Prostate gland (tissue), 2 donors: Measurements from ENCODE around the gene CYP19A1. TPM values are rescaled to one million over a fixed set of nuclear protein-coding genes. Genes with fewer than 3 reads are reported as not detected.

Experiments
- DNase-seq: peaks from one replicate; pipeline ENCODE4 v3.0.0-alpha.2; 2019; ENCODE audit warnings: low spot score
- H3K27ac ChIP-seq, 2 donors: fragments of 200-600 bp; sonication (generic); 2 replicates each; pipeline ENCODE4 v1.5.1; 2017 to 2019
- H3K27me3 ChIP-seq: fragments of 200-600 bp; sonication (generic); replicated peaks from 2 replicates; pipeline ENCODE4 v1.5.1; 2019; ENCODE audit not compliant: insufficient read depth
- H3K36me3 ChIP-seq, 2 donors: fragments of 200-600 bp; sonication (generic); 1 replicate in 1 of 2; 2 replicates in 1 of 2; pipeline versions ENCODE4 v1.5.1 to v1.8.1; 2017 to 2019
- H3K4me1 ChIP-seq: fragments of 200-600 bp; sonication (generic); replicated peaks from 2 replicates; pipeline ENCODE4 v1.5.1; 2019
- H3K4me3 ChIP-seq, 2 donors: fragments of 200-600 bp; sonication (generic); 2 replicates each; pipeline ENCODE4 v1.5.1; 2017 to 2019
- H3K9me3 ChIP-seq: fragments of 200-600 bp; sonication (generic); 2 replicates; pipeline ENCODE4 v1.5.1; 2017
- POLR2A ChIP-seq: fragments of 450-650 bp; IDR thresholded peaks from one replicate; pipeline ENCODE4 v1.6.1; 2016; ENCODE audit warnings: antibody characterized with exemption, mild to moderate bottlenecking
- POLR2AphosphoS5 ChIP-seq: sonication (generic); formaldehyde crosslinking; IDR thresholded peaks from one replicate; pipeline ENCODE4 v1.6.1; 2017; ENCODE audit warnings: antibody characterized with exemption
- WGBS: methylation state at CpG from one replicate; pipeline ENCODE4 v1.1.5; 2018; 5-methylcytosine and 5-hydroxymethylcytosine counted together
- intact Hi-C: fragments of 100-400 bp; cut with DNase I; formaldehyde crosslinking; loops from one replicate; pipeline ENCODE4 v1.14.2; 2022
- total RNA-seq, 2 donors: library from RNA; depleted of rRNA; stranded (reverse); fragments of >200 nt; gene quantifications; one replicate each; pipeline ENCODE4 v1.1.0, GENCODE V29; 2016
- TF ChIP-seq, protein P1 (sequence below), 4 experiments: fragments of 200-600 bp in 2 of 4; fragments of 450-650 bp in 2 of 4; sonication (generic) in 2 of 4; IDR thresholded peaks; 1 replicate in 3 of 4; 2 replicates in 1 of 4; pipeline ENCODE4 v1.5.1; 2016 to 2019; ENCODE audit warnings: antibody characterized with exemption in 4 of 4, mild to moderate bottlenecking in 2 of 4, moderate library complexity in 2 of 4

Gene CYP19A1
- total RNA-seq, 2 donors from 2014 or later = 4.4 TPM; not detected in 1

DNA sequence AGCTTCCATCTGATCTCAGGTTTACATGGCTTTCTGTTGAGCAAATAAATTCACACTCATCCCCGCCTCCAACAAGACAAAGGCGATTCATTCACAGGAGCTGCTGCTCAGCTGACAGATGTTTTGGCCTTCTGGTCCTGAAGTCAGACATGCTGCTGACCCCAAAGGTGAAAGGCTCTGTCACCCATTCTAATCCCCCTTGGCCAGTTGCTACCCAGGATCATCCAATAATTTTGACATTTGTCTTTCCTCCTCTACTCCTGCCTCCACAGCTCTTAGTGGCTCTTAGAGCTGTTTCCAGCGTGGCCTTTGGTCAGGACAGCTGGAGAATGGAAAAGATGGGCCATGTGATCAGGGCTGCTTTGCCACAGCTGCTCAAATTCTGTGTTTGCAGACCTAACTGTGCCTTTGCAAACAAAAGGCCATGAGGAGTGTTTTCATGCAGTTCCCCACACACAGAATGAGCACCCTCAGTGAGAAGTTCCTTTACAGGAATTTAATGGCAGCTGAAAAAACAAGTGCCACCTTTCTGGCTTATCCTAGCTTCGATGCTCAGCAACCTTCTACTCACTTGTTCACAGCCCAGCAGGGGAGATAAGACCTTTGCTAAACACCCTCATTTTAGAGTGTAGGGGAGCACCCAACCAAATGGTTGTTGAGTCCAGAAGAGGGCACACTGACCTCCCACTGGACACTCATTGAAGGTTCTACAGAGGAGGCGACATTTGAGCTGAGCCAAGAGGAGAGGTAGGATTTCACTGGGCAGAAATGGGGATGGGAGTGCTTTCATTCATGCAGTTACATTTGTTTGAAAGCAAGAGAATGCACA, 39.0 kb downstream of the CYP19A1 start:
- TF ChIP-seq POLR2AphosphoS5 = no peak
- TF ChIP-seq, protein P1, sequence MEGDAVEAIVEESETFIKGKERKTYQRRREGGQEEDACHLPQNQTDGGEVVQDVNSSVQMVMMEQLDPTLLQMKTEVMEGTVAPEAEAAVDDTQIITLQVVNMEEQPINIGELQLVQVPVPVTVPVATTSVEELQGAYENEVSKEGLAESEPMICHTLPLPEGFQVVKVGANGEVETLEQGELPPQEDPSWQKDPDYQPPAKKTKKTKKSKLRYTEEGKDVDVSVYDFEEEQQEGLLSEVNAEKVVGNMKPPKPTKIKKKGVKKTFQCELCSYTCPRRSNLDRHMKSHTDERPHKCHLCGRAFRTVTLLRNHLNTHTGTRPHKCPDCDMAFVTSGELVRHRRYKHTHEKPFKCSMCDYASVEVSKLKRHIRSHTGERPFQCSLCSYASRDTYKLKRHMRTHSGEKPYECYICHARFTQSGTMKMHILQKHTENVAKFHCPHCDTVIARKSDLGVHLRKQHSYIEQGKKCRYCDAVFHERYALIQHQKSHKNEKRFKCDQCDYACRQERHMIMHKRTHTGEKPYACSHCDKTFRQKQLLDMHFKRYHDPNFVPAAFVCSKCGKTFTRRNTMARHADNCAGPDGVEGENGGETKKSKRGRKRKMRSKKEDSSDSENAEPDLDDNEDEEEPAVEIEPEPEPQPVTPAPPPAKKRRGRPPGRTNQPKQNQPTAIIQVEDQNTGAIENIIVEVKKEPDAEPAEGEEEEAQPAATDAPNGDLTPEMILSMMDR (IDR thresholded peaks at IDR 0.05) = no peak
- TF ChIP-seq POLR2A = no peak
- H3K9me3 ChIP-seq = no peaks in the 10 kb centered on the region
- H3K27ac ChIP-seq = no peak overlapping the region
- intact Hi-C loops = no loop called here
- 76% methylated on average over 5 of the region's 5 CpGs for WGBS
- no peaks in the 10 kb centered on the region for H3K27me3 ChIP-seq
- no peaks in the 10 kb centered on the region for H3K36me3 ChIP-seq
- H3K4me3 ChIP-seq = no peak overlapping the region
- no peak for DNase-seq
- H3K4me1 ChIP-seq = no peaks in the 10 kb centered on the region

DNA sequence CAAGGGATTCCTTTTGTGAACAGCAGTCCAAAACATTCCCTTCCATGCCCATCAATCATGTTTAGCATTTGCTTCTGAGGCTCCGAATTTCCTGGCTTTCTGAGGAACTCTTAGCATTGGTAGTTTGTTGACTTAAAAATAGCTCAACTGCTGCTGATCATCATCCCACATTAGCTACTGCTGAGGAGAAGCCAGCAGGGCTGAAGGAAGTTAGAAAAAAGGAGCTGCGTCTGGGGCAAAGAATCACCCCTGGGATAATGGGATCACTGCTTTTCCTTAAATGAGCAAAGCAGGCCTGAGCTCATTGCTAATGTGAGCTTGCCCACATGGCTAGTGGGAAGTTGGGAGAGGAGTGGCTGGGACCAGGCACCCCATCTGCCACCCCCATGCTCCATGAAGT, 39.8 kb downstream of the CYP19A1 start:
- Histone ChIP-seq H3K27me3 (no peaks in the 10 kb centered on the region), H3K4me3 (no peak overlapping the region), H3K36me3 (no peaks in the 10 kb centered on the region), H3K9me3 (no peaks in the 10 kb centered on the region), H3K4me1 (no peaks in the 10 kb centered on the region), H3K27ac (no peak overlapping the region)
- no peak for DNase-seq
- 78% methylated on average over 2 of the region's 2 CpGs for WGBS
- intact Hi-C loops = no loop called here
- TF ChIP-seq POLR2A = no peak
- no peak for TF ChIP-seq POLR2AphosphoS5
- TF ChIP-seq, protein P1 (IDR thresholded peaks at IDR 0.05) = no peak

DNA sequence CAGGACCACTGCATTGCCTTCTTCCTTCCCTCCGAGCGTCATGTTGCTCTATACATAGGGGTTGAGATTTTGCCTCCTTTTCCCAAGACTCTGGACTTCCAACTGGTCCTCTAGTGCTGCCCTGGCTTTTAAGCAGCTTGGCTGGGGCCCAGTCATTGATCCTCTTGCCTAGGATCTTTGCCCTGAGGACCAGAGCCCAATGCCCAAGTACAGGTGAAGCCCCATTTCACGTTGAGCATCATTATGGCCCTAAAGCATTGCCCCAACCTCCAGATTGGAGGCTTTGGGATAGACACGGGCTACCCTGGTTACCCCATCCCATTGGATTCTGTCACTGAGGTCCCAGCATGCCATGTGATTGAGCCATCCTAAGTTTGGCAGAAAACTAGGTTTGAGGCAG, 47.7 kb downstream of the CYP19A1 start:
- TF ChIP-seq, protein P1 (IDR thresholded peaks at IDR 0.05) = no peak
- TF ChIP-seq POLR2A (no peak), POLR2AphosphoS5 (no peak)
- Histone ChIP-seq H3K9me3 (no peaks in the 10 kb centered on the region), H3K27me3 (no peaks in the 10 kb centered on the region), H3K4me3 (no peak overlapping the region), H3K4me1 (no peaks in the 10 kb centered on the region), H3K27ac (no peak overlapping the region), H3K36me3 (no peaks in the 10 kb centered on the region)
- WGBS = 92% methylated on average over 4 of the region's 4 CpGs
- intact Hi-C loops = no loop called here
- no peak for DNase-seq

DNA sequence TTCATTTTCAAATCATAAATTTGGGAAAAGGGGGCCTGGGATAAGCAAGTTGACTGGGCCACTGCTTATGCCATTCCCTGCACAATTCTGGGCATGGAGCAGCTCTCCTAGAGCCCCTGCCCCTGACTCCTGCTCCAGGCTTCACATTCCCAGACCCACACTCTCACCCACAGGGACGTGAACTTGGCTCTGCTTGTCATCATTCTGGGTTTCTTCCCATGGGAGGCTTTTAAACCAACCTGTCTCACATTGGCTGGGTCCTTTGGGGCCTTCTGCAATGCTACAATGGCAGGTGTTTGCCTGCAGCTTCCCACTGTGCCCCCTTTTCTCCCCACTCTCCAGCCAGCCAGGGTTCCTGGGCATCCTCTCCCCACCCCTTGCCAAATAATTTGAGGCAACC, 49.1 kb downstream of the CYP19A1 start:
- Histone ChIP-seq H3K4me1 (no peaks in the 10 kb centered on the region), H3K27me3 (no peaks in the 10 kb centered on the region), H3K36me3 (no peaks in the 10 kb centered on the region), H3K9me3 (no peaks in the 10 kb centered on the region), H3K27ac (no peak overlapping the region), H3K4me3 (no peak overlapping the region)
- intact Hi-C loops = no loop called here
- DNase-seq = no peak
- WGBS = 92% methylated on average over 1 of the region's 1 CpG
- TF ChIP-seq, protein P1 (IDR thresholded peaks at IDR 0.05) = no peak
- TF ChIP-seq POLR2A = no peak
